Measurements from ENCODE around the gene PET117.
"Not testable (repeated sequence)": the region's sequence is repeated elsewhere in the genome, so short reads cannot be mapped to it uniquely, and the experiment has no call there.

The PET117 gene

DNA sequence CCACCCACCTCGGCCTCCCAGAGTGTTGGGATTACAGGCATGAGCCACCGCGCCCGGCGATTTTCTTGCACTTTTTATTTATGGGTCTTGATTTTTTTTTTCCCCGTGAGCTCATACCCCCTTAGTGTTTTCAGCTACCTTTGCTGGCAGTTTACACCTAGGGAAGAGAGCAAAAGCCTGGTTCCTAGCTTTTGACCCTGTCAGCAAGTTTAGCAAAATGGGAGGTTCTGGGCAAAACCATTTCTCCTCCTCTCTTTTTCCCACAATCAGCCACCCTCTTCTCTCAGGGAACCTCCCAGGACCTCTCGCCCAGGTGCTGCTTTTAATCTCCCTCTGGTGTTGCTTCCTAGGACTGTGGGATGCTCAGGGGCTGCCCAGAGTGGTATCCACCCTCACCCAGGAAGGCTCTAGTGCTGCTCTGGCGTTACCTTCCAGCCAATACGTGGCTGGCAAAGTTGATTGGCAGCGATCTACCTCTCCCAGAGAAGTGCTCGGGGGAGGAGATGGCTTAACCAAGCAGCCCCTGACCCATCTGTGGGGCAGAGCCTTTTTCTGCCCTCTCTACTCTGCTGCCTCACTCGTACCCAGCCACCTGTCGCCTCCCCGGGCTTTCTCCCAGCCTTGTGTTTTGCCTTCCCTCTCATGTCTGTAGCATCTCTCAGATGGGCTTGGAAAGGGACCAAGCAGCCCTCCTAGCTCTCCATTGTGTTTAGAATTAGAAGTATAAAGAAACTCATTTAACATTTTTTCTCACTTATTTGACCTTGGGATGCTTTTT lies 37.4 kb downstream of the PET117 start:
- TF ChIP-seq POLR2AphosphoS5 (IDR thresholded peaks at IDR 0.05; ENCODE audit: borderline replicate concordance, low read depth, low read length) (no peak), EZH2 (IDR thresholded peaks at IDR 0.05) (no peak), FOXP2 (optimal IDR thresholded peaks at IDR 0.05; ENCODE audit: control extremely low read depth, extremely low read length, insufficient read depth) (no peak)
- no peak overlapping the region for H3K27ac ChIP-seq
- DNase-seq (ENCODE audit: low read depth, low spot score) = no peak
- no peak overlapping the region for H3K9ac ChIP-seq (ENCODE audit: insufficient read length)
- H3K36me3 ChIP-seq (ENCODE audit: insufficient read depth, low read length) = peaks cover 38% of the 10 kb centered on the region
- no peak overlapping the region for H3K4me3 ChIP-seq
- H3K9me3 ChIP-seq (ENCODE audit: low read depth, low read length) = no peaks in the 10 kb centered on the region

DNA sequence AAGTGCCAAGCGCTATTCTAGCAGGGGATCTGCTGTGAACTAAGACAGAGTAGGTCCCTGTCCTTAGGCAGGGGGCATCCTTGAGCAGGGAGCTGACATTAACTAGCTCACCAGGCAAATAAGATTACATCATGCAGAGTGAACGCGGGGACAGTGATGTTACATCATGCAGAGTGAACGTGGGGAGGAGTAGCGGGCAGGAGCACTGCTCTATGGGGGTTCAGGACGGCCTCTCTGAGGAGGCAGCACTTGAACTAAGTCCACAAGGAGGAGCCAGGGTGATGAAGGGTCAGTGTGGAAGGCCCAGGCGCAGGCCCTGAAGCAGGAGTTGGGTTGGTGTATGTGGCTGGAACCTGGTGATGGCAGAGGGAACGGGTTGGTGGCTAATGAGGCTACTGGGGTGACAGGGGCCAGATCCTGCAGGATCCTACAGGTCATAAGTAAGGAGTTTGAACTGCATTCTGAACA lies 38.7 kb downstream of the PET117 start:
- DNase-seq (ENCODE audit: low read depth, low spot score) = no peak
- Histone ChIP-seq H3K27ac (no peak overlapping the region), H3K9me3 (ENCODE audit: low read depth, low read length) (no peaks in the 10 kb centered on the region), H3K4me3 (no peak overlapping the region), H3K9ac (ENCODE audit: insufficient read length) (no peak overlapping the region), H3K36me3 (ENCODE audit: insufficient read depth, low read length) (peaks cover 46% of the 10 kb centered on the region)
- TF ChIP-seq POLR2AphosphoS5 (IDR thresholded peaks at IDR 0.05; ENCODE audit: borderline replicate concordance, low read depth, low read length) (no peak), FOXP2 (optimal IDR thresholded peaks at IDR 0.05; ENCODE audit: control extremely low read depth, extremely low read length, insufficient read depth) (no peak), EZH2 (IDR thresholded peaks at IDR 0.05) (no peak)

DNA sequence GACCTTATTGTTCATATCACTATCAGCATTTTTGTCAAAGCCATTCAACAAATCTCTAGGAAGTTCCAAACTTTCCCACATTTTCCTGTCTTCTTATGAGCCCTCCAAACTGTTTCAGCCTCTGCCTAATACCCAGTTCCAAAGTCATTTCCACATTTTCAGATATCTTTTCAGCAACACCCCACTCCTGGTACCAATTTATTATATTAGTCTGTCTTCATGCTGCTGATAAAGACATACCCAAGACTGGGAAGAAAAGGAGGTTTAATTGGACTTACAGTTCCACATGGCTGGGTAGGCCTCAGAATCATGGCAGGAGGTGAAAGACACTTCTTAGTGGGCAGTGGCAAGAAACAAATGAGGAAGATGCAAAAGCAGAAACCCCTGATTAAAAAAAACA lies 42.7 kb downstream of the PET117 start:
- H3K36me3 ChIP-seq (ENCODE audit: insufficient read depth, low read length) = peaks cover 67% of the 10 kb centered on the region
- not testable (repeated sequence) for H3K27ac ChIP-seq; H3K4me3 ChIP-seq; H3K9ac ChIP-seq (ENCODE audit: insufficient read length); H3K9me3 ChIP-seq (ENCODE audit: low read depth, low read length); DNase-seq (ENCODE audit: low read depth, low spot score)

DNA sequence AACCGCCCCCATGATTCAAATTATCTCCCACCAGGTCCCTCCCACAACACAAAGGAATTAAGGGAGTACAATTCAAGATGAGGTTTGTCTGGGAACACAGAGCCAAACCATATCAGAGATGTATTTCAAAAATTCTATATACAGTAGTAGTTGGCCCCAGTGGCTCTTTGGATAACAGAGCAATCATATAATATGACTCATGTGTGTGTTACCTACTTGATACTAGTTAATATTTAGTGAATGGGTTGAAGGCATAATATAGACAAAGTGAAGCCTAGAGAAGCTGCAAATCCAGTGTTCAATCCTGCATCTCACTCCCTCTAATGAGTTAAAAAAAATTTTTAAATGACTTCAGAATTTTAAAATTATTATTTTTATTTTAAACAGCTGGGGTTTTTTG lies 43.2 kb downstream of the PET117 start:
- TF ChIP-seq FOXP2 (optimal IDR thresholded peaks at IDR 0.05; ENCODE audit: control extremely low read depth, extremely low read length, insufficient read depth) (no peak), POLR2AphosphoS5 (IDR thresholded peaks at IDR 0.05; ENCODE audit: borderline replicate concordance, low read depth, low read length) (no peak), EZH2 (IDR thresholded peaks at IDR 0.05) (no peak)
- Histone ChIP-seq H3K9ac (ENCODE audit: insufficient read length) (no peak overlapping the region), H3K27ac (no peak overlapping the region), H3K9me3 (ENCODE audit: low read depth, low read length) (no peaks in the 10 kb centered on the region), H3K4me3 (no peak overlapping the region), H3K36me3 (ENCODE audit: insufficient read depth, low read length) (peaks cover 69% of the 10 kb centered on the region)
- no peak for DNase-seq (ENCODE audit: low read depth, low spot score)

DNA sequence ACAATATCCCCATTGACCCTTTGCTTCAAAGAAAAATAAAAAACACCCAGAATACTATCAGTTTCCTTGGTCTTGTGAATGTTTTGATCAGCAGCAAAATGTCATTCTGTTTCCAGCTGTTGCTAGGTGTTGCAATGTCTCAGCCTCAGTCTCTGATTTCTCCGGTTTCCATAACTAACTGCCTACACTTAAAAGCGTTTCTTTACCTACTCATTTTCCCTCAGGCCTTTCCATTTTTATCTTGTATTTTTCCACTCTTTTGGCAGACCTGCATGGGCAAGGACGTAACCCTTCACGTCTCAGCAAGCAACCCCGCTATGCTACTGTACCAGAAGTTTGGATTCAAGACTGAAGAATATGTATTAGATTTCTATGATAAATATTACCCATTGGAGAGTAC lies 49.4 kb downstream of the PET117 start:
- Histone ChIP-seq H3K4me3 (no peak overlapping the region), H3K27ac (no peak overlapping the region), H3K9ac (ENCODE audit: insufficient read length) (no peak overlapping the region), H3K36me3 (ENCODE audit: insufficient read depth, low read length) (peaks cover 65% of the 10 kb centered on the region), H3K9me3 (ENCODE audit: low read depth, low read length) (no peaks in the 10 kb centered on the region)
- DNase-seq (ENCODE audit: low read depth, low spot score) = no peak
- no peak for TF ChIP-seq FOXP2 (optimal IDR thresholded peaks at IDR 0.05; ENCODE audit: control extremely low read depth, extremely low read length, insufficient read depth)
- TF ChIP-seq POLR2AphosphoS5 (IDR thresholded peaks at IDR 0.05; ENCODE audit: borderline replicate concordance, low read depth, low read length) = no peak
- TF ChIP-seq EZH2 (IDR thresholded peaks at IDR 0.05) = no peak

DNA sequence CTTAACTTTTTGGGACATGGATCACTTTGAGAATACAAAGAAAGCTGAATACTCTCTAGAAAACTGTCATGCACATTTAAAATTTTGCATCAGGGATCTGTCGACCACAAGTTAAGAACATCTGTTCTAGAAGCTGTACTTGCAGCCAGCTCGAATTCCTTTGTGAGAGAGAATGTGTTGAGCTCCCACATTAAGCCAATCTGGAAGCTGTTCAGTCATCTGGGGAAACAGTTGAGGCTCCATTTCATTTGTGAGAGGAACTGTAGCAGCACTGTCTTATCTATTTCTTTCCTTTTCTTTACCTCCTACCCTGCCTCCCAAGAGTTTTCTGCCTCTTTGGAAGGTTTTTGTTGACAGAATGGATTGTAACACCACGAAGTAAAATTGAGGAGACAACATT lies 50.8 kb downstream of the PET117 start:
- TF ChIP-seq EZH2 (IDR thresholded peaks at IDR 0.05) = no peak
- no peak for TF ChIP-seq FOXP2 (optimal IDR thresholded peaks at IDR 0.05; ENCODE audit: control extremely low read depth, extremely low read length, insufficient read depth)
- no peak for TF ChIP-seq POLR2AphosphoS5 (IDR thresholded peaks at IDR 0.05; ENCODE audit: borderline replicate concordance, low read depth, low read length)
- Histone ChIP-seq H3K36me3 (ENCODE audit: insufficient read depth, low read length) (peaks cover 56% of the 10 kb centered on the region), H3K9me3 (ENCODE audit: low read depth, low read length) (no peaks in the 10 kb centered on the region), H3K4me3 (no peak overlapping the region), H3K9ac (ENCODE audit: insufficient read length) (no peak overlapping the region), H3K27ac (no peak overlapping the region)
- DNase-seq (ENCODE audit: low read depth, low spot score) = no peak

DNA sequence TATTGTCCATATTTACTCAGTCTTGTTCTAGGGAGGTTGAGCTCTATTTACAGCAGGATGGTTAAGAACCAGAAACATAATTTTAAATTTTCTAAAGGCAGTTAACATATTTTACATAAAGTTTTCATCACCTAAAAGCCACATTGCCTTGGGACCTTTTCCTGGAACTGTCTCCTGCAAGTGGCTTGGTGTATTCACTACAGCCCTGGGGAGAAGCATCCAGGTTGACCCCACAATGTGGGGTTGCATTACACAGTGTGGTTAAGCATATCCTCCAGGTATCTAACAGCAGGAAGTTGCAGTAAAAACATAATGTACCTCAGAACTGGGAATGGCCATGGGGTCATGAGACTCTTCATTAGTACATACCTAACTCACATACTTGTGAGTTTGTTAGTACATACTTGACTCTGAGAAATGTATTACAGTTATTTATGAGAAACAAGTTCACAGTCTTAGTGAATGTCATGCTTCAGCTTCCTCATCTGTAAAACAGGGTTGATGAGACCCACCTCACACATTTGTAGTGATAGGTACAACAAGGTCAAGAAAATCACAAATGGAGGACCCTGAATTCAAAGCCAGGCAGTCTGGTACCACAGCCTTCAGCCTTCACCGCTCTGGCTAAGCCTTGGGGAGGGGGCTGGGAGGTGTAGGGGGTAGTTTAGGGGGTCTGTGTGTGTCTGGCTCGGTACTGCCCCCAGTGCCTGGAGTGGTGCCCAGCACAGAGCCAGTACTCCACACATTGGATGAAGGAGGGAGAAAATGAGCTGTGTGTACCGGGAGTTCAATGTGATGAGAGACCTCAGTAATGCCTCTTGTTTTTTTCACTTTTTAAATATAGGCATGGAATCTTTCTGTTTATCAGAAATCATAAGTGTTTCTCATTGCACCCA lies 52.9 kb downstream of the PET117 start:
- DNase-seq (ENCODE audit: low read depth, low spot score) = no peak
- H3K27ac ChIP-seq = no peak overlapping the region
- H3K36me3 ChIP-seq (ENCODE audit: insufficient read depth, low read length) = peaks cover 37% of the 10 kb centered on the region
- no peaks in the 10 kb centered on the region for H3K9me3 ChIP-seq (ENCODE audit: low read depth, low read length)
- H3K9ac ChIP-seq (ENCODE audit: insufficient read length) = no peak overlapping the region
- TF ChIP-seq POLR2AphosphoS5 (IDR thresholded peaks at IDR 0.05; ENCODE audit: borderline replicate concordance, low read depth, low read length) = no peak
- no peak for TF ChIP-seq FOXP2 (optimal IDR thresholded peaks at IDR 0.05; ENCODE audit: control extremely low read depth, extremely low read length, insufficient read depth)
- no peak for TF ChIP-seq EZH2 (IDR thresholded peaks at IDR 0.05)
- H3K4me3 ChIP-seq = no peak overlapping the region

DNA sequence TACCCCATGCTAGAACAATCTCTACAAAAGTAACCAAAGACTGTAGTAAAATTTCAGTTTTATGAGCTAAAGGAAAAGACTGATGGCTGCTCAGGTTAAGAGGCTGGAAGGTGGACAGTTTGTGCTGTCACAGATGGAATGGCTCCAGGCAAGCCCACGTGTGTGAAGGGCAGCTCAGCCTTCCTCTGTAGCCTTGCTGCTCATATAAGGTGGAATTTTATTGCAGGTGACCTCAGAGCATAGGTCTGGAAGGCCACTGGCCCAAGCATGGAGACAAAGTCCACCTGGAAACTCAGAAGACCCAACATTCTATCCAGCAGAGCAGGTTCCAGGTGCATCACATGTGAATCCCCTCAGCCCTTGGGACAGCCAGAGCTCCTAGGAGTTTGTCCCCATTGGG lies 53.6 kb downstream of the PET117 start:
- H3K36me3 ChIP-seq (ENCODE audit: insufficient read depth, low read length) = peaks cover 30% of the 10 kb centered on the region
- DNase-seq (ENCODE audit: low read depth, low spot score) = no peak
- no peaks in the 10 kb centered on the region for H3K9me3 ChIP-seq (ENCODE audit: low read depth, low read length)
- H3K9ac ChIP-seq (ENCODE audit: insufficient read length) = no peak overlapping the region
- TF ChIP-seq EZH2 (IDR thresholded peaks at IDR 0.05) (no peak), FOXP2 (optimal IDR thresholded peaks at IDR 0.05; ENCODE audit: control extremely low read depth, extremely low read length, insufficient read depth) (no peak), POLR2AphosphoS5 (IDR thresholded peaks at IDR 0.05; ENCODE audit: borderline replicate concordance, low read depth, low read length) (no peak)
- H3K4me3 ChIP-seq = no peak overlapping the region
- no peak overlapping the region for H3K27ac ChIP-seq
